Endothelial cell of umbilical vein (primary cell): Measurements from ENCODE around the gene NRARP.

Experiments
- POLR2A ChIP-seq: IDR thresholded peaks from 2 replicates; pipeline ENCODE4 v1.6.1; 2012; ENCODE audit warnings: low read depth, mild to moderate bottlenecking, control low read depth, low read length
- POLR2AphosphoS5 ChIP-seq: IDR thresholded peaks from 2 replicates; pipeline ENCODE4 v1.6.1; 2012; ENCODE audit warnings: low read depth, mild to moderate bottlenecking, control low read depth, low read length, moderate library complexity; ENCODE audit not compliant: insufficient read depth
- TF ChIP-seq, protein P1 (sequence below), 2 donors: IDR thresholded peaks; 1 replicate in 1 of 2; 2 replicates in 1 of 2; pipeline ENCODE4 v1.5.1; 2011; ENCODE audit warnings: low read length in 2 of 2, mild to moderate bottlenecking in 2 of 2, moderate library complexity in 2 of 2, control low read depth in 1 of 2, inconsistent platforms in 1 of 2, low read depth in 1 of 2; ENCODE audit not compliant: insufficient read depth in 1 of 2; ENCODE audit errors: extremely low read depth in 1 of 2

DNA sequence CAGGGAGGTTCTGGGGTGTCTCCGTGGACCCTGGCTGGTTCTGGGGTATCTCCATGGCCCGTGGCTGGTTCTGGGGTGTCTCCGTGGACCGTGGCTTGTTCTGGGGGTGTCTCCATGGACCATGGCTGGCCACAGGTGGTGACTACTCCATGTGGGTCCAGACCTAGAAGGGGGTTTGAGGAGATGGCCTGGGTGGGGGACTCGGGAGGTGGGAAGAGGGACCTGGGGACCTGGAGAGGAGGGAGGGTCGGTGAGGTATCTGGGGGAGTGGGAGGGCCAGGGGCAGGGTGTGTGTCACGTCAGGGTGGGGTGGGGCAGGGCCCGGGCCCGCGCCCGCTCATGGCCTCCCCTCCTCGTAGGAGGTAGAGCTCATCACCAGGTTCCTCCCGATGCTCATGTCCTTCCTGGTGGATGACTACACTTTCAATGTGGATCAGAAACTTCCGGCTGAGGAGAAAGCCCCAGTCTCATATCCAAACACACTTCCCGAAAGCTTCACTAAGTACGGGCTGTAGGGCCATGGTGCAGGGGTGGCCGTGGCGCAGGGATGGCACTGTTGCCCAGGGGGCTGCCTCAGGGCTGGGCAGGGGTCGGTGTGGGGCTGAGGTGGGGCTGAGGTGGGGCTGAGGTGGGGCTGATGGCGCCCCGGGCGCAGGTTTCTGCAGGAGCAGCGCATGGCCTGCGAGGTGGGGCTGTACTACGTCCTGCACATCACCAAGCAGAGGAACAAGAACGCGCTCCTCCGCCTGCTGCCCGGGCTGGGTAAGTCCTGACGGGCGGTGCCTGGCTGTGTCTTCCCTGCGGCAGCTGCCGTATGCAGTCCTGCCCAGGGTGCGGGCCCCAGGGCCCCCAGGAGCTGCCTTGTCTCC lies 35.3 kb downstream of the NRARP start:
- TF ChIP-seq, protein P1, sequence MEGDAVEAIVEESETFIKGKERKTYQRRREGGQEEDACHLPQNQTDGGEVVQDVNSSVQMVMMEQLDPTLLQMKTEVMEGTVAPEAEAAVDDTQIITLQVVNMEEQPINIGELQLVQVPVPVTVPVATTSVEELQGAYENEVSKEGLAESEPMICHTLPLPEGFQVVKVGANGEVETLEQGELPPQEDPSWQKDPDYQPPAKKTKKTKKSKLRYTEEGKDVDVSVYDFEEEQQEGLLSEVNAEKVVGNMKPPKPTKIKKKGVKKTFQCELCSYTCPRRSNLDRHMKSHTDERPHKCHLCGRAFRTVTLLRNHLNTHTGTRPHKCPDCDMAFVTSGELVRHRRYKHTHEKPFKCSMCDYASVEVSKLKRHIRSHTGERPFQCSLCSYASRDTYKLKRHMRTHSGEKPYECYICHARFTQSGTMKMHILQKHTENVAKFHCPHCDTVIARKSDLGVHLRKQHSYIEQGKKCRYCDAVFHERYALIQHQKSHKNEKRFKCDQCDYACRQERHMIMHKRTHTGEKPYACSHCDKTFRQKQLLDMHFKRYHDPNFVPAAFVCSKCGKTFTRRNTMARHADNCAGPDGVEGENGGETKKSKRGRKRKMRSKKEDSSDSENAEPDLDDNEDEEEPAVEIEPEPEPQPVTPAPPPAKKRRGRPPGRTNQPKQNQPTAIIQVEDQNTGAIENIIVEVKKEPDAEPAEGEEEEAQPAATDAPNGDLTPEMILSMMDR (IDR thresholded peaks at IDR 0.05; ENCODE audit: extremely low read depth in 1 of 2, insufficient read depth in 1 of 2, low read depth in 1 of 2, low read length in 2 of 2): no peak
- TF ChIP-seq POLR2A (no peak), POLR2AphosphoS5 (no peak)
